ENCODE results near the gene PDLIM7. TPM values are rescaled to one million over a fixed set of nuclear protein-coding genes. Genes with fewer than 3 reads are reported as not detected.
A peak's percentile ranks its signal among the peaks of the same experiment; 100 is the strongest.

The PDLIM7 gene
- total and polyA plus RNA-seq, 2 of the 4 experiments (the other 2 are of a cell fraction) = 70.4 to 534 TPM

GRCh38 chr5:177453852-177454396 is 43.5 kb downstream of the PDLIM7 start:
- Histone ChIP-seq H3K4me3 (ENCODE audit: insufficient read depth, low read depth, low read length) (no peak overlapping the region), H4K5ac (ENCODE audit: low read depth, low read length) (no peak overlapping the region), H3K27me3 (ENCODE audit: control insufficient read depth, insufficient read depth, low read length) (no peaks in the 10 kb centered on the region), H2BK120ac (ENCODE audit: low read depth, low read length) (no peak overlapping the region), H4K8ac (ENCODE audit: low read depth in 2 of 2, low read length in 2 of 2) (peak overlapping the region in 1 of 2 experiments; percentile 4; a peak in 1 of 4 replicates), H3K4me1 (ENCODE audit: control insufficient read depth, insufficient read depth, low read length) (peaks cover 8% of the 10 kb centered on the region), H2BK20ac (ENCODE audit: low read depth, low read length) (no peak overlapping the region), H2AK9ac (replicated peaks; ENCODE audit: low read depth, low read length, poor library complexity) (peak overlapping the region; percentile 7), H3K56ac (ENCODE audit: extremely low read depth, insufficient read depth, low read length) (no peak overlapping the region), H3K27ac (ENCODE audit: insufficient read depth, low read length) (no peak overlapping the region), H3K18ac (ENCODE audit: low read depth, low read length) (no peak overlapping the region), H3K14ac (replicated peaks; ENCODE audit: low read depth, low read length) (no peak overlapping the region), H2BK15ac (ENCODE audit: low read depth, low read length) (no peak overlapping the region), H2BK5ac (ENCODE audit: low read depth, low read length, poor library complexity, severe bottlenecking) (no peak overlapping the region), H3K4ac (ENCODE audit: low read depth, low read length) (no peak overlapping the region), H3K36me3 (ENCODE audit: control insufficient read depth, insufficient read depth, low read length) (peaks cover 23% of the 10 kb centered on the region), H4K20me1 (ENCODE audit: insufficient read depth, low read length) (peaks cover 47% of the 10 kb centered on the region), H3K9me3 (ENCODE audit: control insufficient read depth, insufficient read depth, low read length) (no peaks in the 10 kb centered on the region), H2AK5ac (ENCODE audit: low read depth, low read length) (no peak overlapping the region), H3K79me1 (ENCODE audit: low read depth in 1 of 2, low read length in 2 of 2) (peaks cover 0 to 7% of the 10 kb centered on the region in 2 experiments; a peak in 1 of 4 replicates), H3K23ac (ENCODE audit: low read depth, low read length) (no peak overlapping the region), H3K4me2 (ENCODE audit: low read depth, low read length) (no peak overlapping the region), H3K9me1 (ENCODE audit: insufficient read depth, low read length) (no peaks in the 10 kb centered on the region), H3K9ac (ENCODE audit: low read depth, low read length) (no peak overlapping the region), H2AFZ (replicated peaks; ENCODE audit: low read length, poor library complexity) (peak overlapping the region; percentile 82), H4K91ac (ENCODE audit: insufficient read depth, low read depth, low read length) (no peak overlapping the region)
- 73% methylated on average over 3 of the region's 31 CpGs; no CpG with 5 or more reads in 1 of the 2 experiments for WGBS, 2 experiments (ENCODE audit: extremely low coverage in 2 of 2, insufficient read length in 1 of 2)
- ATAC-seq (ENCODE audit: low read depth) (no peak), DNase-seq (no peak)
- dilution Hi-C loops (cut with HindIII; ENCODE audit: low sequenced_read_pairs, unreplicated experiment) (no loop called here), in situ Hi-C loops (cut with MboI; ENCODE audit: low sequenced_read_pairs) (no loop called here), intact Hi-C loops (cut with micrococcal nuclease) (loop anchor here (1.0 kb wide), 4 partner anchors 50 to 340 kb away; no protein-coding TSS in a partner anchor)
- TF ChIP-seq CEBPB (IDR thresholded peaks at IDR 0.05; ENCODE audit: low read depth, low read length) (no peak), POLR2A (IDR thresholded peaks at IDR 0.05; ENCODE audit: low read depth, low read length) (no peak), NFE2L2 (IDR thresholded peaks at IDR 0.05; ENCODE audit: low read depth, low read length) (no peak), BHLHE40 (IDR thresholded peaks at IDR 0.05; ENCODE audit: low read depth, low read length) (no peak), MAZ (IDR thresholded peaks at IDR 0.05; ENCODE audit: borderline replicate concordance, low read depth, low read length) (no peak), CHD1 (IDR thresholded peaks at IDR 0.05; ENCODE audit: low read depth, low read length) (no peak), USF2 (IDR thresholded peaks at IDR 0.05; ENCODE audit: low read depth, low read length) (no peak), FOS (IDR thresholded peaks at IDR 0.05; ENCODE audit: low read depth, low read length) (no peak), RCOR1 (IDR thresholded peaks at IDR 0.05; ENCODE audit: insufficient replicate concordance, low read length) (no peak), RAD21 (IDR thresholded peaks at IDR 0.05; ENCODE audit: low read length) (no peak), RFX5 (IDR thresholded peaks at IDR 0.05; ENCODE audit: low read depth, low read length) (no peak), MAFK (IDR thresholded peaks at IDR 0.05; ENCODE audit: low read depth, low read length) (no peak)
- TF ChIP-seq, protein P1, sequence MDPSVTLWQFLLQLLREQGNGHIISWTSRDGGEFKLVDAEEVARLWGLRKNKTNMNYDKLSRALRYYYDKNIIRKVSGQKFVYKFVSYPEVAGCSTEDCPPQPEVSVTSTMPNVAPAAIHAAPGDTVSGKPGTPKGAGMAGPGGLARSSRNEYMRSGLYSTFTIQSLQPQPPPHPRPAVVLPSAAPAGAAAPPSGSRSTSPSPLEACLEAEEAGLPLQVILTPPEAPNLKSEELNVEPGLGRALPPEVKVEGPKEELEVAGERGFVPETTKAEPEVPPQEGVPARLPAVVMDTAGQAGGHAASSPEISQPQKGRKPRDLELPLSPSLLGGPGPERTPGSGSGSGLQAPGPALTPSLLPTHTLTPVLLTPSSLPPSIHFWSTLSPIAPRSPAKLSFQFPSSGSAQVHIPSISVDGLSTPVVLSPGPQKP (IDR thresholded peaks at IDR 0.05; ENCODE audit: borderline replicate concordance, low read depth, low read length) = no peak
- POLR2A ChIA-PET (ENCODE audit: unreplicated experiment) = interaction anchor here (1.2 kb wide), 1 partner anchor 43 kb away, joined by 3 read pairs; no protein-coding TSS in a partner anchor
- CTCF ChIA-PET = interaction anchor here (1.1 to 5.2 kb wide), 4 partner anchors 9 to 102 kb away, joined by 3 to 44 read pairs (median 8); partner anchors contain the start of gene LMAN2
- BruUV-seq (replicated peaks) = no TSS peak

All from IMR-90 (cell line).